ENCODE results near the gene CAPN11. TPM values are rescaled to one million over a fixed set of nuclear protein-coding genes. Genes with fewer than 3 reads are reported as not detected.

The CAPN11 gene
- total RNA-seq, 2 experiments from 2014 or later = 0.13 TPM; not detected in 1

GRCh38 chr6:44122801-44123200 lies 35.8 kb upstream of the CAPN11 start:
- POLR2A ChIA-PET = interaction anchor here (1.0 to 1.5 kb wide), 3 partner anchors 11 to 131 kb away, joined by 3 read pairs; no protein-coding TSS in a partner anchor
- H3K9me3 Mint-ChIP-seq = no peaks in the 10 kb centered on the region

GRCh38 chr6:44123544-44123943 lies 35.1 kb upstream of the CAPN11 start:
- ChIA-PET CTCF (interaction anchor here (1.0 to 1.3 kb wide), 2 partner anchors 20 to 27 kb away, joined by 3 read pairs; no protein-coding TSS in a partner anchor), POLR2A (interaction anchor here (1.0 to 1.1 kb wide), 2 partner anchors 11 to 131 kb away, joined by 3 read pairs; no protein-coding TSS in a partner anchor)
- H3K36me3 Mint-ChIP-seq (ENCODE audit: low read depth) = peaks cover 31% of the 10 kb centered on the region
- H3K27me3 Mint-ChIP-seq = no peaks in the 10 kb centered on the region
- H3K9me3 Mint-ChIP-seq = no peaks in the 10 kb centered on the region
- no peak for DNase-seq
- no peak overlapping the region for H3K27ac Mint-ChIP-seq
- peaks cover 57% of the 10 kb centered on the region for H3K4me1 Mint-ChIP-seq
- H3K4me3 Mint-ChIP-seq = no peak overlapping the region

More at GRCh38 chr6:44122801-44123200, 35.8 kb upstream of the CAPN11 start:
- peaks cover 31% of the 10 kb centered on the region for H3K36me3 Mint-ChIP-seq (ENCODE audit: low read depth)
- H3K4me1 Mint-ChIP-seq = peaks cover 55% of the 10 kb centered on the region
- no peak overlapping the region for H3K4me3 Mint-ChIP-seq
- CTCF ChIA-PET = interaction anchor here (1.0 to 1.3 kb wide), 2 partner anchors 20 to 26 kb away, joined by 3 read pairs; no protein-coding TSS in a partner anchor
- peak; percentile 34 for DNase-seq
- H3K27ac Mint-ChIP-seq = peak overlapping the region; percentile 5
- H3K27me3 Mint-ChIP-seq = no peaks in the 10 kb centered on the region

DNA sequence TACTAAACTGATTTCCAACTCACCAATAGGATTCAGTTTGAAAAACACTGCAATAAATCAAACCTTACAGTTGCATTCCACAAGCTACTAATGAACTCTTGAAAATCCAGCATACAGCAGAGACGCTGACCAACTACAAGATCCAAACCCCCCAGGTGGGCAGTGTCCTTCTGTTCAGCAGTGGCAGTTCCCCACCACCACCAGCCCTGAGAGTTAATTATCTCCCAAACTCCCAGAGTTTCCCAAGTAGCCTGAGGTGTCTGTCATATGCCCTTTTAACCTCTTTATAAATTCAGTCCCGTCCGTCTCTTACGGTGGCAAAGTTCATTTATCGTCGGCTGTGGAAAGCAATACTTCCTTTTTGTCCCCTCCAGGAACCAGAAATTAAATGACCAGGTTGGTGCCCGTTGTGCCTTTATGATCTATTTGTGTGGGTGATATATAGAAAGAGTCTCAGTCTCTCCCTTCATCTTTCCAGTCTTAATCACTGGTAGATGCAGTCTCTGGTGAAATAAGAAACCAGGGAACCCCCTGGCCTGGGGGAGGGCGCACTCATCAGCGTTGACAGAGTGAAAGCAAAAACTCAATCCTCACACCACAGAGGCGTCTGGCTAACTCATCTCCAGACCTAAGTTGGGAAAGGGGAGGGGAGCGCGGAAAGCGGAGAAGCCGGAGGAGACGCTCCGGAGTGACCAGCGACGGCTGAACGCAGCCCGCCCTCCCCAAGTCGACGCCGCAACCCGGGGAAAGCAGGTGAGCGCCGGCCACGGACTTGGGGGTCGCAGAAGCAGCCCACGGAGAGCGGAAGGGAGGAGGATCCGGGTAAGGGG lies 32.1 kb upstream of the CAPN11 start:
- Mint-ChIP-seq H3K27ac (peak overlapping the region; percentile 83), H3K9me3 (no peaks in the 10 kb centered on the region), H3K27me3 (no peaks in the 10 kb centered on the region), H3K4me3 (peak overlapping the region; percentile 91), H3K4me1 (peaks cover 49% of the 10 kb centered on the region), H3K36me3 (ENCODE audit: low read depth) (peaks cover 23% of the 10 kb centered on the region)
- CTCF ChIA-PET = no interaction called here
- POLR2A ChIA-PET = interaction anchor here (3.2 kb wide), 1 partner anchor 120 kb away, joined by 11 read pairs; the partner anchor contains the start of gene HSP90AB1
- peak; percentile 66 for DNase-seq

DNA sequence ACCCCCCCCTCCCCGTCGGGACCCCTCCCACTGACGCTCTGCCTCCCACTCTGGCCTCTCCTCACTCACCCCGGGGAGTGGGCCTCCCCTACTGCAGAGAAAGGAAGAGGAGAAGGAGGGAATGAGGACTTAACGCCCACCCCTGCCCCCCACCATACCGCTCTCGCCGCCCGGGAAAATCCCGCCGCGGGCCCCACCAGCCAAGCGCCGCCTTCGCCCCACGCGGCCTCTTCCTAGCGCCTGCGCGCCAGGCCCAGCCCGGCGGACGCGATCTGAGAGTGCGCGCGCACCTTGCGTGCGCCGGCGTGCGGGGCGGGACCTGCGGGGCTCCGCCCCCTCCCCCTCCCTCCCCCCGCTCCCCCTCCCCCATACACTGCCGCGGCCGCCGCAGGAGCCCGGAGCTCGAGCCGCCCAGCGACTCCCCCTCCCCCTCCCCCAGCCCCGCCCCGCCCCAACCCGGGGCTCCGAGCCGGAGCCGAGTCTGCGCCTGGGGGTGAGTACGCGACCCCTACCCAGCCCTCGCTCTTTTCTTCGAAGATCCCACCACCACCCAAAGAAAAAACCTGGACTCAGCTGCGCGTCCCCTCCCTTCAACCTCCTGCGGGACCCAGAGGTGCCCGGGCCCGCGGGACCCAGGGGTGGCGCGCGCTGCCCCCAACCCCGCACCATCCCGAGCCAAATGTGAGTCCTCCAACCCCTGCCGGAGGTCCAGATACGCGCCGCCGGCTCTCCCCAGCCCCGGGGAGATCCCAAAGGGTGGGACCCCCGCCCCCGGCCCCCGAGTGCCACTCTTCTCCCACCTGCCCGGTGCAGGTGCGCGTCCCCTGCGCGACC lies 31.2 kb upstream of the CAPN11 start, which contains the start of the genes MRPL14 and TMEM63B:
TSS of gene MRPL14 (minus strand) at position 267 of the 834 bp plus-strand sequence. CDS start 10,841 bp downstream, outside the sequence.
TSS of gene TMEM63B (plus strand) at position 369 of the 834 bp plus-strand sequence. CDS start 7,031 bp downstream, outside the sequence.
- POLR2A ChIA-PET = interaction anchor here (3.2 kb wide), 1 partner anchor 119 kb away, joined by 11 read pairs; the partner anchor contains the start of gene HSP90AB1
- CTCF ChIA-PET = no interaction called here
- Mint-ChIP-seq H3K36me3 (ENCODE audit: low read depth) (peaks cover 23% of the 10 kb centered on the region), H3K9me3 (no peaks in the 10 kb centered on the region), H3K4me1 (peaks cover 47% of the 10 kb centered on the region), H3K27ac (peak within 1 kb of the TSS; percentile 83), H3K4me3 (peak within 1 kb of the TSS; percentile 91), H3K27me3 (no peaks in the 10 kb centered on the region)
- peak; percentile 90 for DNase-seq

- Mint-ChIP-seq H3K27me3 (no peaks in the 10 kb centered on the region), H3K4me3 (peak overlapping the region; percentile 91), H3K27ac (no peak overlapping the region), H3K4me1 (peaks cover 38% of the 10 kb centered on the region), H3K9me3 (no peaks in the 10 kb centered on the region), H3K36me3 (ENCODE audit: low read depth) (peaks cover 21% of the 10 kb centered on the region)
- CTCF ChIA-PET = no interaction called here
- POLR2A ChIA-PET = interaction anchor here (3.2 kb wide), 1 partner anchor 118 kb away, joined by 11 read pairs; the partner anchor contains the start of gene HSP90AB1
- DNase-seq = peak; percentile 23
Measured at GRCh38 chr6:44128020-44128917, 30.4 kb upstream of the CAPN11 start.

GRCh38 chr6:44129841-44130322 lies 28.7 kb upstream of the CAPN11 start:
- Mint-ChIP-seq H3K27me3 (no peaks in the 10 kb centered on the region), H3K36me3 (ENCODE audit: low read depth) (peaks cover 13% of the 10 kb centered on the region), H3K9me3 (no peaks in the 10 kb centered on the region), H3K27ac (no peak overlapping the region), H3K4me1 (peaks cover 22% of the 10 kb centered on the region), H3K4me3 (no peak overlapping the region)
- POLR2A ChIA-PET = interaction anchor here (3.2 kb wide), 1 partner anchor 117 kb away, joined by 11 read pairs; the partner anchor contains the start of gene HSP90AB1
- no peak for DNase-seq
- CTCF ChIA-PET = interaction anchor here (0.7 kb wide), 1 partner anchor 32 kb away, joined by 4 read pairs; no protein-coding TSS in a partner anchor

DNA sequence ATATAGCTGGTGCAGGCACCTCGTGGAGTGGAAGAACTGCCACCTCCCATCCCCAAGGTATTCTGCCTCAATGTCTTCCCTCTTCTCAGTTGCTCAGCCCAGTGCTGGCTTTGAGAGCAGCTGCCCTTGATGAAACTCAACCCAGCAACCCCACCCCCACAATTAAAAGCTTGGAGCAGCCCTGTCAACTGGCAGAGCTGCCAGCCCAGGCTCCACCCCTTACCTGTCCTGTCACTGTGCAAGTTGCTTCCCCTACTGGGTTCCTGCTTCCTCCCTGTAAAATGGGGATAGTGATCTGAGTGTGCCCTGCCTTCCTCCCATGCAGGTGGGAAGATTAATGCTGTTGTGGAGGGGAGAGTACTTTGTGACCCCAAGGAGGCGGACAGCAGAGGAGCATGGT lies 26.7 kb upstream of the CAPN11 start:
- no peak overlapping the region for H3K27ac Mint-ChIP-seq
- H3K27me3 Mint-ChIP-seq = no peaks in the 10 kb centered on the region
- DNase-seq = no peak
- H3K36me3 Mint-ChIP-seq (ENCODE audit: low read depth) = no peaks in the 10 kb centered on the region
- POLR2A ChIA-PET = interaction anchor here (1.6 kb wide), 1 partner anchor 181 kb away, joined by 3 read pairs; the partner anchor contains the start of gene AARS2
- no peak overlapping the region for H3K4me3 Mint-ChIP-seq
- peaks cover 6% of the 10 kb centered on the region for H3K4me1 Mint-ChIP-seq
- CTCF ChIA-PET = interaction anchor here (0.6 to 1.6 kb wide), 3 partner anchors 19 to 426 kb away, joined by 3 to 4 read pairs (median 3); no protein-coding TSS in a partner anchor
- H3K9me3 Mint-ChIP-seq = no peaks in the 10 kb centered on the region

DNA sequence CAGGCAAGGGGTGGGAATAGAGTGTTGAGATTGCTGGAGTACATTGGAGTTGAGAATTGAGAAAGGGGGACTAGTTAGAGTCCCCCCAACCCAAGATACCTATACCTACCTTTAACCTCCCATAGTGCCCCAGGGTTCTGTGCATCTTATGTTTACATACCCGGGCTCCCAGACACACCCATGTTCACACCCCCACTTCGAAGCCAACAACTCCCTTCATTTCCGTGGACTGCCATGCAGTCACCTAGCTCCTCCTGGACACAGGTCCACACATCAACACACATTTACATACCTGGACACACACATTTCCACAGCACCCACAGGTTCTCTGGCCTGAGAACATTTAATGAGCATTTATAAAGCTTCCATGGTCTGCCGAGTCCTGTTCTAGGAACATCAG lies 26.1 kb upstream of the CAPN11 start:
- Mint-ChIP-seq H3K4me3 (no peak overlapping the region), H3K4me1 (peaks cover 6% of the 10 kb centered on the region), H3K9me3 (no peaks in the 10 kb centered on the region), H3K27me3 (no peaks in the 10 kb centered on the region), H3K27ac (no peak overlapping the region), H3K36me3 (ENCODE audit: low read depth) (no peaks in the 10 kb centered on the region)
- CTCF ChIA-PET = interaction anchor here (0.8 to 1.6 kb wide), 2 partner anchors 19 to 426 kb away, joined by 3 read pairs; no protein-coding TSS in a partner anchor
- POLR2A ChIA-PET = interaction anchor here (1.6 kb wide), 1 partner anchor 181 kb away, joined by 3 read pairs; the partner anchor contains the start of gene AARS2
- no peak for DNase-seq

- Mint-ChIP-seq H3K27ac (no peak overlapping the region), H3K27me3 (no peaks in the 10 kb centered on the region), H3K36me3 (ENCODE audit: low read depth) (no peaks in the 10 kb centered on the region), H3K9me3 (no peaks in the 10 kb centered on the region), H3K4me3 (no peak overlapping the region), H3K4me1 (peaks cover 5% of the 10 kb centered on the region)
- no peak for DNase-seq
- ChIA-PET POLR2A (interaction anchor here (1.6 kb wide), 1 partner anchor 180 kb away, joined by 3 read pairs; the partner anchor contains the start of gene AARS2), CTCF (no interaction called here)
Measured at GRCh38 chr6:44133003-44133931, 25.4 kb upstream of the CAPN11 start.

DNA sequence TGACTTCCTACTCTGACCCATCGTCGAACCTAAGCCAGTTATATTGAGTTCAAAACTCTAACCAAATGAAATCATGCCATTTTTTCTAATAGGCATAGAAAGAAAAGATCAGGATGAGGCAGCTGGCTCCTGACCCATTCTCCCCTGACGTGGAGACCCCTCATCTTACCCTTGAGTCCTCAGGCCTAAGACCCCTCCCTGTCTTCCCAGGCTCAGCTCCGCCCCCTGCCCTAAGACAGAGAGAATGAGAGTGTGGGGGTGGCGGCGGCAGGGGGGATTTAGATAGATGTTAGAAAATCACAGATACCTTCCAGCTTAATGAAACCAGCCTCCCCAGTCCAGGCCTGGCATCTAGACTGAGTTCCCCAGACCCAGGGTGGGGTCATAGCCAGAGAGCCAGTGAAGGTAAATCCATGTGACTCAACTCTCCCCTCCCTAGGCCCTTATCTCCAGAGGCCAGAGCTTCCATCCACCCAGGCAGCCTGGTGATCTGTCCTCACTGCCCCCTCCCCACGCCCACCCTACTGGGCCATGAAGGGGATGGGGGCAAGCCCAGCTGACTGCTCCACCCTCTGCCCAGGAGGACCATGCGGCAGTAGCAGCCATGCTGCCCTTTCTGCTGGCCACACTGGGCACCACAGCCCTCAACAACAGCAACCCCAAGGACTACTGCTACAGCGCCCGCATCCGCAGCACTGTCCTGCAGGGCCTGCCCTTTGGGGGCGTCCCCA lies 24.5 kb upstream of the CAPN11 start:
- H3K27me3 Mint-ChIP-seq = no peaks in the 10 kb centered on the region
- peaks cover 2% of the 10 kb centered on the region for H3K4me1 Mint-ChIP-seq
- no peak for DNase-seq
- no peak overlapping the region for H3K27ac Mint-ChIP-seq
- no peaks in the 10 kb centered on the region for H3K9me3 Mint-ChIP-seq
- H3K4me3 Mint-ChIP-seq = no peak overlapping the region
- ChIA-PET POLR2A (no interaction called here), CTCF (no interaction called here)
- no peaks in the 10 kb centered on the region for H3K36me3 Mint-ChIP-seq (ENCODE audit: low read depth)

Data from activated CD4-positive, alpha-beta memory T cell treated with anti-CD3 and anti-CD28 coated beads, Interleukin-2, amount 10 ng/mL, durations not matched to agents 7 days and 5 days (primary cell).